Upper lobe of right lung (tissue), 1 donor: ENCODE results near the gene KCNH8. TPM values are rescaled to one million over a fixed set of nuclear protein-coding genes. Genes with fewer than 3 reads are reported as not detected.

ENCODE experiments used
- ATAC-seq: fragments of 200-7000 bp; cut with Tn5 transposase; one replicate; pipeline ENCODE4 v1.9.1; 2020; ENCODE audit warnings: mild to moderate bottlenecking, moderate library complexity
- DNase-seq: peaks from one replicate; pipeline ENCODE4 v3.0.0-alpha.2; 2020
- H3K27ac ChIP-seq: fragments of 200-600 bp; one replicate; pipeline ENCODE4 v1.8.0; 2022
- H3K27me3 ChIP-seq: fragments of 200-600 bp; one replicate; pipeline ENCODE4 v1.8.0; 2022; ENCODE audit warnings: mild to moderate bottlenecking
- H3K36me3 ChIP-seq: fragments of 200-600 bp; one replicate; pipeline ENCODE4 v1.8.0; 2022
- H3K4me1 ChIP-seq: fragments of 200-600 bp; one replicate; pipeline ENCODE4 v1.8.0; 2022
- H3K4me3 ChIP-seq: fragments of 200-600 bp; one replicate; pipeline ENCODE4 v1.8.0; 2022; ENCODE audit warnings: mild to moderate bottlenecking
- H3K9me3 ChIP-seq: fragments of 200-600 bp; one replicate; pipeline ENCODE4 v1.8.0; 2022
- CTCF ChIP-seq: fragments of 200-600 bp; IDR thresholded peaks from one replicate; pipeline ENCODE4 v1.8.0; 2022; ENCODE audit warnings: antibody characterized with exemption
- intact Hi-C: fragments of 100-400 bp; cut with DNase I; formaldehyde crosslinking; loops from one replicate; pipeline ENCODE4 v1.11.0; 2022
- total RNA-seq: library from RNA; stranded (reverse); fragmentation: NEBNext Ultra II Directional; extraction: Animal tissue kit (Norgen Biotek cat#: 25700); gene quantifications from one replicate; pipeline ENCODE4 v1.2.1, GENCODE V29; 2021
- donor health status: DM: no; HTN: yes; CAD: no; lungs with severe emphysema.

Gene KCNH8
- total RNA-seq, 1 donor from 2014 or later: 0.41 TPM

- H3K36me3 ChIP-seq: no peaks in the 10 kb centered on the region
- no peaks in the 10 kb centered on the region for H3K27me3 ChIP-seq
- H3K9me3 ChIP-seq: no peaks in the 10 kb centered on the region
- no peaks in the 10 kb centered on the region for H3K4me1 ChIP-seq
- intact Hi-C loops: no loop called here
- ATAC-seq (peak; percentile 53), DNase-seq (no peak)
- no peak overlapping the region for H3K27ac ChIP-seq
- no peak overlapping the region for H3K4me3 ChIP-seq
- no peak for TF ChIP-seq CTCF
Measured at GRCh38 chr3:19213603-19214220, 65.4 kb downstream of the KCNH8 start.

GRCh38 chr3:19215427-19215826, 67.1 kb downstream of the KCNH8 start:
- no peaks in the 10 kb centered on the region for H3K9me3 ChIP-seq
- H3K36me3 ChIP-seq: no peaks in the 10 kb centered on the region
- no peaks in the 10 kb centered on the region for H3K4me1 ChIP-seq
- H3K27ac ChIP-seq: no peak overlapping the region
- H3K27me3 ChIP-seq: no peaks in the 10 kb centered on the region
- no peak for TF ChIP-seq CTCF
- intact Hi-C loops: no loop called here
- ATAC-seq (no peak), DNase-seq (no peak)
- no peak overlapping the region for H3K4me3 ChIP-seq

GRCh38 chr3:19216669-19217337, 68.5 kb downstream of the KCNH8 start:
- no peak for TF ChIP-seq CTCF
- Histone ChIP-seq H3K27me3 (no peaks in the 10 kb centered on the region), H3K36me3 (no peaks in the 10 kb centered on the region), H3K4me1 (no peaks in the 10 kb centered on the region), H3K4me3 (no peak overlapping the region), H3K9me3 (no peaks in the 10 kb centered on the region), H3K27ac (no peak overlapping the region)
- intact Hi-C loops: no loop called here
- ATAC-seq (peak; percentile 44), DNase-seq (peak; percentile 66)

- TF ChIP-seq CTCF: no peak
- Histone ChIP-seq H3K4me1 (no peaks in the 10 kb centered on the region), H3K4me3 (no peak overlapping the region), H3K27ac (no peak overlapping the region), H3K9me3 (no peaks in the 10 kb centered on the region), H3K36me3 (no peaks in the 10 kb centered on the region), H3K27me3 (no peaks in the 10 kb centered on the region)
- no peak for ATAC-seq
- DNase-seq: no peak
- intact Hi-C loops: no loop called here
Measured at GRCh38 chr3:19220311-19220710, 72.0 kb downstream of the KCNH8 start.

- TF ChIP-seq CTCF: no peak
- intact Hi-C loops: no loop called here
- Histone ChIP-seq H3K27me3 (no peaks in the 10 kb centered on the region), H3K4me3 (no peak overlapping the region), H3K27ac (no peak overlapping the region), H3K9me3 (no peaks in the 10 kb centered on the region), H3K4me1 (no peaks in the 10 kb centered on the region), H3K36me3 (no peaks in the 10 kb centered on the region)
- DNase-seq (no peak), ATAC-seq (no peak)
Measured at GRCh38 chr3:19221081-19221480, 72.8 kb downstream of the KCNH8 start.
